ENCODE results near the gene DYSF.

- TF ChIP-seq POLR2AphosphoS5 (IDR thresholded peaks at IDR 0.05) (no peak), CTCF (IDR thresholded peaks at IDR 0.05) (no peak), POLR2A (IDR thresholded peaks at IDR 0.05; ENCODE audit: low read depth) (no peak)
Measured at GRCh38 chr2:71696381-71696780, 243.0 kb downstream of the DYSF start.
